Omental fat pad (tissue), 4 donors: ENCODE results near the gene MGMT. TPM values are rescaled to one million over a fixed set of nuclear protein-coding genes. Genes with fewer than 3 reads are reported as not detected.

Experiments used
- ATAC-seq: fragments of 150-250 bp; one replicate; pipeline ENCODE4 v1.9.1; 2016; ENCODE audit warnings: mild to moderate bottlenecking, moderate library complexity; ENCODE audit not compliant: low FRiP score
- DNase-seq: peaks from one replicate; pipeline ENCODE4 v3.0.0-alpha.2; 2019; ENCODE audit warnings: low spot score
- CTCF ChIP-seq, 3 donors: fragments of 450-650 bp; IDR thresholded peaks; one replicate each; pipeline ENCODE4 v1.5.1; 2016 to 2017; ENCODE audit warnings: antibody characterized with exemption in 3 of 3, mild to moderate bottlenecking in 3 of 3, moderate library complexity in 2 of 3
- total RNA-seq, 4 donors: library from RNA; depleted of rRNA; stranded (reverse); fragments of >200 nt; gene quantifications; one replicate each; pipeline ENCODE4 v1.1.0, GENCODE V29; 2016

The MGMT gene
- total RNA-seq, 4 donors from 2014 or later = 27.3 to 56.6 (median 35.4) TPM

GRCh38 chr10:129442866-129443265 is 24.2 kb upstream of the MGMT start:
- ATAC-seq (no peak), DNase-seq (no peak)
- TF ChIP-seq CTCF (IDR thresholded peaks at IDR 0.05) = no peak

- no peak for TF ChIP-seq CTCF (IDR thresholded peaks at IDR 0.05)
- DNase-seq = no peak
- no peak for ATAC-seq
These were observed 22.7 kb upstream of the MGMT start for GRCh38 chr10:129444359-129444758.

GRCh38 chr10:129445436-129446182 is 21.4 kb upstream of the MGMT start:
- no peak for TF ChIP-seq CTCF (IDR thresholded peaks at IDR 0.05)

GRCh38 chr10:129446183-129446581 is 20.9 kb upstream of the MGMT start:
- DNase-seq (no peak), ATAC-seq (no peak)
- TF ChIP-seq CTCF (IDR thresholded peaks at IDR 0.05) = no peak

More at GRCh38 chr10:129445436-129446182, 21.4 kb upstream of the MGMT start:
- DNase-seq (no peak), ATAC-seq (no peak)

- no peak for DNase-seq
- ATAC-seq = no peak
- TF ChIP-seq CTCF (IDR thresholded peaks at IDR 0.05) = no peak
These were observed 19.6 kb upstream of the MGMT start for GRCh38 chr10:129447486-129447885.

- DNase-seq (no peak), ATAC-seq (no peak)
- TF ChIP-seq CTCF (IDR thresholded peaks at IDR 0.05) = no peak
These were observed 19.0 kb upstream of the MGMT start for GRCh38 chr10:129448086-129448485.

GRCh38 chr10:129448539-129448938 is 18.5 kb upstream of the MGMT start:
- ATAC-seq = no peak
- DNase-seq = no peak
- TF ChIP-seq CTCF (IDR thresholded peaks at IDR 0.05) = no peak
